ENCODE measurements around the gene IZUMO3. TPM values are rescaled to one million over a fixed set of nuclear protein-coding genes. Genes with fewer than 3 reads are reported as not detected.

IZUMO3 gene
- total and polyA plus RNA-seq, 2 of the 8 experiments (the other 6 are each of a cell fraction or from before 2014, with no cell fraction given) = not detected

DNA sequence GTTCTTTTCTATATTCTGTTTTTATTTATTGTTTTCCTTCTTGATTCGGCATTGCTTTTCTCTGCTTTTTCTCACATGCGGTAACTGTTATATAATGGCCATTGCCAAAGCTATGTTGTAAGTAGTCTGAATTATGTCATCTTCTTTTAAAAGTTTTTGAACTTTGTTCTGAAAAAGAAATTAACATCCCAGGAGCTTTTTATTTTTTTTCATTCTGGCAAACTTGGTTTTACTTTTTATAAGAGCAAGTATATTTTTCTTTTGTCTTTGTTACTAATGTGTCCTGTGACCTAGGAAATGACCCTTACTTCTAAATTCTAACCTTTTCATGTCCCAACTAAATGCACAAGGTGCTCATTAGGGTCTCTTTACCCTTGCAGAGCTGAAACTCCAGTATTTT is 26.7 kb upstream of the IZUMO3 start:
- no peak overlapping the region for H2AFZ ChIP-seq (ENCODE audit: low read length)
- no peak overlapping the region for H3K4me3 ChIP-seq (ENCODE audit: extremely low read depth in 1 of 4, insufficient read depth in 2 of 4, low read depth in 3 of 4, low read length in 4 of 4)
- DNase-seq (ENCODE audit: low read depth in 1 of 2, low spot score in 2 of 2) (no peak), FAIRE-seq (no peak)
- H4K91ac ChIP-seq (replicated peaks; ENCODE audit: insufficient read length, low read length) = no peak overlapping the region
- H2BK120ac ChIP-seq (replicated peaks; ENCODE audit: low read depth, low read length) = no peak overlapping the region
- no peaks in the 10 kb centered on the region for H3K23me2 ChIP-seq (ENCODE audit: low read depth, low read length)
- no peak overlapping the region for H2BK20ac ChIP-seq (ENCODE audit: low read length)
- no peaks in the 10 kb centered on the region for H3K79me1 ChIP-seq (ENCODE audit: low read depth, low read length)
- no peak for TF ChIP-seq EP300 (IDR thresholded peaks at IDR 0.05; ENCODE audit: borderline replicate concordance in 1 of 2, low read depth in 2 of 2, low read length in 2 of 2)
- no peak for TF ChIP-seq GABPA (IDR thresholded peaks at IDR 0.05; ENCODE audit: borderline replicate concordance, insufficient read depth, low read length)
- no peak for TF ChIP-seq PHF8 (conservative IDR thresholded peaks at IDR 0.05; ENCODE audit: low read depth, low read length)
- no peak for TF ChIP-seq SAP30 (IDR thresholded peaks at IDR 0.05; ENCODE audit: insufficient read depth, insufficient replicate concordance, low read length)
- TF ChIP-seq KDM4A (IDR thresholded peaks at IDR 0.05; ENCODE audit: low read depth, low read length, severe bottlenecking) = no peak
- TF ChIP-seq HDAC2 (IDR thresholded peaks at IDR 0.05; ENCODE audit: borderline replicate concordance in 1 of 2, low read depth in 2 of 2, low read length in 2 of 2) = no peak
- TF ChIP-seq POLR2AphosphoS5 (IDR thresholded peaks at IDR 0.05; ENCODE audit: low read depth, low read length) = no peak
- TF ChIP-seq SUZ12 (IDR thresholded peaks at IDR 0.05; ENCODE audit: low read length) = no peak
- TF ChIP-seq CTBP2 (IDR thresholded peaks at IDR 0.05; ENCODE audit: borderline replicate concordance, insufficient read depth, insufficient read length, low read length) = no peak
- no peak for TF ChIP-seq TCF12 (IDR thresholded peaks at IDR 0.05; ENCODE audit: low read depth, low read length)
- no peak overlapping the region for H3K4ac ChIP-seq (replicated peaks; ENCODE audit: insufficient read length, low read depth, low read length)
- no peak overlapping the region for H3K9ac ChIP-seq (replicated peaks in 1 of 4; ENCODE audit: extremely low read depth in 1 of 4, low read depth in 3 of 4, low read length in 3 of 4)
- H3K27ac ChIP-seq (ENCODE audit: low read depth, low read length) = no peak overlapping the region
- H3K36me3 ChIP-seq (ENCODE audit: control insufficient read depth in 2 of 4, insufficient read depth in 4 of 4, low read length in 3 of 4) = no peaks in the 10 kb centered on the region
- no peak overlapping the region for H3K14ac ChIP-seq (ENCODE audit: insufficient read length)
- no peak overlapping the region for H3K56ac ChIP-seq (replicated peaks; ENCODE audit: insufficient read length, low read depth, low read length)
- no peak overlapping the region for H2BK5ac ChIP-seq (ENCODE audit: low read depth, low read length)
- H3K4me2 ChIP-seq (ENCODE audit: insufficient read depth in 1 of 2, low read depth in 2 of 2, low read length in 2 of 2) = no peak overlapping the region
- no peak overlapping the region for H2BK12ac ChIP-seq (ENCODE audit: low read depth, low read length)
- H3K9me3 ChIP-seq (ENCODE audit: insufficient read depth in 2 of 2, low read depth in 1 of 2, low read length in 1 of 2) = no peaks in the 10 kb centered on the region
- no peak overlapping the region for H3K18ac ChIP-seq (ENCODE audit: extremely low read depth, low read length)
- 94% methylated on average over 2 of the region's 2 CpGs; no CpG with 5 or more reads in 1 of the 2 experiments for WGBS, 2 experiments (ENCODE audit: extremely low coverage in 1 of 2, insufficient coverage in 1 of 2, insufficient read length in 1 of 2, insufficient replicate concordance in 2 of 2, low coverage in 1 of 2, low lambda C conversion rate in 2 of 2, missing lambda C conversion rate in 1 of 2)
- no peaks in the 10 kb centered on the region for H3K79me2 ChIP-seq (ENCODE audit: control insufficient read depth in 1 of 2, insufficient read depth in 2 of 2, low read length in 2 of 2)
- H2AK5ac ChIP-seq (ENCODE audit: low read depth, low read length) = no peak overlapping the region
- ChIA-PET POLR2A (ENCODE audit: partially characterized antibody) (no interaction called here), CTCF (ENCODE audit: partially characterized antibody) (no interaction called here)
- H4K8ac ChIP-seq (ENCODE audit: extremely low read depth, insufficient read depth, low read length) = no peak overlapping the region
- no peak overlapping the region for H2BK15ac ChIP-seq (ENCODE audit: low read length)
- H4K20me1 ChIP-seq (replicated peaks in 1 of 2; ENCODE audit: control insufficient read depth in 1 of 2, insufficient read depth in 2 of 2, low read length in 2 of 2) = no peaks in the 10 kb centered on the region
- H3K4me1 ChIP-seq (replicated peaks in 1 of 4; ENCODE audit: control insufficient read depth in 3 of 4, insufficient read depth in 4 of 4, low read length in 3 of 4) = no peaks in the 10 kb centered on the region
- H3K23ac ChIP-seq (ENCODE audit: insufficient read length) = no peak overlapping the region
- no peak overlapping the region for H4K5ac ChIP-seq (ENCODE audit: insufficient read length, low read depth, low read length)
- no peaks in the 10 kb centered on the region for H3K27me3 ChIP-seq (replicated peaks in 1 of 4; ENCODE audit: control insufficient read depth in 3 of 4, extremely low read depth in 1 of 4, insufficient read depth in 3 of 4, low read length in 3 of 4)
